Ascending aorta (tissue), 2 donors: ENCODE data around the gene ALDH7A1. TPM values are rescaled to one million over a fixed set of nuclear protein-coding genes. Genes with fewer than 3 reads are reported as not detected.

Experiments
- DNase-seq, 2 donors: peaks; one replicate each; pipeline ENCODE4 v3.0.0-alpha.2; 2019; ENCODE audit warnings: low spot score in 2 of 2
- H3K27ac ChIP-seq, 2 donors: fragments of 200-600 bp; sonication (generic); one replicate each; pipeline ENCODE4 v1.5.1; 2016 to 2017; ENCODE audit warnings: mild to moderate bottlenecking in 1 of 2
- H3K27me3 ChIP-seq: fragments of 200-600 bp; sonication (generic); one replicate; pipeline ENCODE4 v1.5.1; 2017
- H3K36me3 ChIP-seq, 2 donors: fragments of 200-600 bp; sonication (generic); one replicate each; pipeline ENCODE4 v1.5.1; 2016
- H3K4me1 ChIP-seq, 2 donors: fragments of 200-600 bp; sonication (generic); one replicate each; pipeline ENCODE4 v1.5.1; 2016 to 2017; ENCODE audit warnings: mild to moderate bottlenecking in 1 of 2
- H3K4me3 ChIP-seq, 2 donors: fragments of 200-600 bp; sonication (generic); one replicate each; pipeline ENCODE4 v1.5.1; 2016 to 2017; ENCODE audit warnings: mild to moderate bottlenecking in 1 of 2
- H3K9me3 ChIP-seq, 2 donors: fragments of 200-600 bp; sonication (generic); one replicate each; pipeline ENCODE4 v1.5.1; 2016
- intact Hi-C: fragments of 100-400 bp; cut with DNase I; formaldehyde crosslinking; loops from one replicate; pipeline ENCODE4 v1.15.1; 2023
- total RNA-seq: library from RNA; depleted of rRNA; stranded (reverse); fragments of >200 nt; gene quantifications from one replicate; pipeline ENCODE4 v1.1.0, GENCODE V29; 2016
- TF ChIP-seq, protein P1 (sequence below), 3 experiments: fragments of 200-600 bp in 2 of 3; fragments of 450-650 bp in 1 of 3; sonication (generic) in 2 of 3; IDR thresholded peaks; one replicate each; pipeline ENCODE4 v1.5.1; 2016 to 2019; ENCODE audit warnings: antibody characterized with exemption in 3 of 3, mild to moderate bottlenecking in 1 of 3, moderate library complexity in 1 of 3

The ALDH7A1 gene
- total RNA-seq, 1 donor from 2014 or later, result 1.4 TPM

DNA sequence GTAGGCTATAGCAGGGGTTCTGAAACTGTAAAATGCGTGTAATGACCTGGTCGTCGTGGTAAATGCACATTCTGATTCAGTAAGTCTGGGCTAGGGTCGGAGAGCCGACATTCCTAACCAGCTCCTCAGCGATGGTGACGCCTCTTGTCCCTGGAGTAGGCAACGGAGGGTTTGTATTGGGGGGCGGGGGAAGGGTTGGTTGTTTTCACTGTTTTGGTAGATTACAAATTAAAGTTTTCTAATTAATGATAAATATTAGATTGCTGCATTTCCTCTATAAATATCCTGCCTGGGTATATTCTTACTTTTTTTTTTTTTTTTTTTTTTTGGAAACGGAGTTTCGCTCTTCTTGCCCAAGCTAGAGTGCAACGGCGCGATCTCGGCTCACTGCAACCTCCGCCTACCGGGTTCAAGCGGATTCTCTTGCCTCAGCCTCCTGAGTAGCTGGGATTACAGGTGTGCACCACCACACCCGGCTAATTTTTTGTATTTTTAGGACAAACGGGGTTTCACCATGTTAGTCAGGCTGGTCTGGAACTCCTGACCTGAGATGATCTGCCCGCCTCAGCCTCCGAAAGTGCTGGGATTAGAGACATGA, 566 bp upstream of the ALDH7A1 start:
- Histone ChIP-seq H3K9me3 (no peaks in the 10 kb centered on the region), H3K27me3 (no peaks in the 10 kb centered on the region), H3K36me3 (peaks cover 4 to 15% of the 10 kb centered on the region in 2 donors), H3K27ac (peak overlapping the region; percentile 53 to 82), H3K4me1 (peaks cover 4% of the 10 kb centered on the region in 2 donors), H3K4me3 (peak overlapping the region; percentile 67 to 88)
- DNase-seq, result no peak
- intact Hi-C loops, result loop anchor here (5.0 kb wide), 1 partner anchor 182 kb away; the partner anchor contains the start of gene LMNB1
- TF ChIP-seq, protein P1, sequence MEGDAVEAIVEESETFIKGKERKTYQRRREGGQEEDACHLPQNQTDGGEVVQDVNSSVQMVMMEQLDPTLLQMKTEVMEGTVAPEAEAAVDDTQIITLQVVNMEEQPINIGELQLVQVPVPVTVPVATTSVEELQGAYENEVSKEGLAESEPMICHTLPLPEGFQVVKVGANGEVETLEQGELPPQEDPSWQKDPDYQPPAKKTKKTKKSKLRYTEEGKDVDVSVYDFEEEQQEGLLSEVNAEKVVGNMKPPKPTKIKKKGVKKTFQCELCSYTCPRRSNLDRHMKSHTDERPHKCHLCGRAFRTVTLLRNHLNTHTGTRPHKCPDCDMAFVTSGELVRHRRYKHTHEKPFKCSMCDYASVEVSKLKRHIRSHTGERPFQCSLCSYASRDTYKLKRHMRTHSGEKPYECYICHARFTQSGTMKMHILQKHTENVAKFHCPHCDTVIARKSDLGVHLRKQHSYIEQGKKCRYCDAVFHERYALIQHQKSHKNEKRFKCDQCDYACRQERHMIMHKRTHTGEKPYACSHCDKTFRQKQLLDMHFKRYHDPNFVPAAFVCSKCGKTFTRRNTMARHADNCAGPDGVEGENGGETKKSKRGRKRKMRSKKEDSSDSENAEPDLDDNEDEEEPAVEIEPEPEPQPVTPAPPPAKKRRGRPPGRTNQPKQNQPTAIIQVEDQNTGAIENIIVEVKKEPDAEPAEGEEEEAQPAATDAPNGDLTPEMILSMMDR (IDR thresholded peaks at IDR 0.05), result no peak

GRCh38 chr5:126591549-126591948, 3.5 kb downstream of the ALDH7A1 start:
- TF ChIP-seq, protein P1 (IDR thresholded peaks at IDR 0.05), result no peak
- Histone ChIP-seq H3K27me3 (no peaks in the 10 kb centered on the region), H3K9me3 (no peaks in the 10 kb centered on the region), H3K36me3 (peaks cover 15 to 34% of the 10 kb centered on the region in 2 donors), H3K4me1 (peaks cover 4% of the 10 kb centered on the region in 2 donors), H3K27ac (no peak overlapping the region), H3K4me3 (no peak overlapping the region)
- no peak for DNase-seq
- intact Hi-C loops, result no loop called here

GRCh38 chr5:126589536-126590297, 5.3 kb downstream of the ALDH7A1 start:
- Histone ChIP-seq H3K9me3 (no peaks in the 10 kb centered on the region), H3K27me3 (no peaks in the 10 kb centered on the region), H3K4me3 (no peak overlapping the region), H3K4me1 (peaks cover 4% of the 10 kb centered on the region in 2 donors), H3K27ac (no peak overlapping the region), H3K36me3 (peaks cover 25 to 48% of the 10 kb centered on the region in 2 donors)
- no peak for DNase-seq
- intact Hi-C loops, result no loop called here
- TF ChIP-seq, protein P1 (IDR thresholded peaks at IDR 0.05), result no peak

DNA sequence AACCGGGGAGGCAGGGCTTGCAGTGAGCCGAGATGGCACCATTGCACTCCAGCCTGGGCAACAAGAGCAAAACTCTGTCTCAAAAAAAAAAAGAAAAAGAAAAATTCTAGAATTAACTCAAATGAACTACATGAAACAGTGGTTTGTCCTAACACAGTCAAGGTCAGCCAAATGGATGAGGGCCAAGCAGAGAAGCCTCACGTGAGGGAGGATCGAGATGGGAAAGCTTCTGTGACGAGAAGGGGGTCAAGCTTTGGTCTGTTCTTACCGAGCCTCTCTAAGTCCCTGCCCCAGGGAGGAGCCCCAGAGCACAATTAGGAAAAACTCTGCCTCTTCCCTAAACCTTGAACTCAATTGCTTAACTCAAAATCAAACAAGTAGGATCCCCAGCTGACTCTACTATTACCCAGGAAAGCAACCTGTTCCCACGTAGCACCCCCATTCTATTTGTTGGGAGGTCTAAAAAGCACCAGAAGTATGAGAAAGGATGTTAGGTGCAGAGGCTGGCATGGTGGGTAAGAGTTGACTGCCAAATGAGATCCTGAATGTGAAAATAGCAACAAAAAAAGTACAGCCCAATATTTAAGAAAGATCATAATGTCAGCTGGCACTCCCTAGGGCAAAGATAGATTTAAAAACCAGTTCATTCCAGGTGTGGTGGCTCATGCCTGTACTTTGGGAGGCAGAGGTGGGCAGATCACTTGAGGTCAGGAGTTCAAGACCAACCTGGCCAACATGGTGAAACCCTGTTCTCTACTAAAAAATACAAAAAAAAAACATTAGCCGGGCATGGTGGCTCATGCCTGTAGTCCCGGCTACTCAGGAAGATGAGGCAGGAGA, 7.2 kb downstream of the ALDH7A1 start:
- TF ChIP-seq, protein P1 (IDR thresholded peaks at IDR 0.05), result no peak
- peaks cover 41 to 64% of the 10 kb centered on the region in 2 donors for H3K36me3 ChIP-seq
- H3K4me1 ChIP-seq, result no peaks in the 10 kb centered on the region
- H3K9me3 ChIP-seq, result no peaks in the 10 kb centered on the region
- no peaks in the 10 kb centered on the region for H3K27me3 ChIP-seq
- no peak overlapping the region for H3K27ac ChIP-seq
- intact Hi-C loops, result no loop called here
- no peak for DNase-seq
- no peak overlapping the region for H3K4me3 ChIP-seq

GRCh38 chr5:126583761-126584160, 11.3 kb downstream of the ALDH7A1 start:
- TF ChIP-seq, protein P1 (IDR thresholded peaks at IDR 0.05), result no peak
- Histone ChIP-seq H3K4me3 (no peak overlapping the region), H3K27ac (no peak overlapping the region), H3K4me1 (no peaks in the 10 kb centered on the region), H3K36me3 (peaks cover 46 to 82% of the 10 kb centered on the region in 2 donors), H3K27me3 (no peaks in the 10 kb centered on the region), H3K9me3 (no peaks in the 10 kb centered on the region)
- no peak for DNase-seq
- intact Hi-C loops, result no loop called here
